ENCODE results near the gene CHCHD4. TPM values are rescaled to one million over a fixed set of nuclear protein-coding genes. Genes with fewer than 3 reads are reported as not detected.
"Not testable (repeated sequence)": the region's sequence is repeated elsewhere in the genome, so short reads cannot be mapped to it uniquely, and the experiment has no call there.

CHCHD4 gene
- total and polyA plus RNA-seq, 3 donors from 2014 or later: 13.3 to 19.1 (median 15.7) TPM

DNA sequence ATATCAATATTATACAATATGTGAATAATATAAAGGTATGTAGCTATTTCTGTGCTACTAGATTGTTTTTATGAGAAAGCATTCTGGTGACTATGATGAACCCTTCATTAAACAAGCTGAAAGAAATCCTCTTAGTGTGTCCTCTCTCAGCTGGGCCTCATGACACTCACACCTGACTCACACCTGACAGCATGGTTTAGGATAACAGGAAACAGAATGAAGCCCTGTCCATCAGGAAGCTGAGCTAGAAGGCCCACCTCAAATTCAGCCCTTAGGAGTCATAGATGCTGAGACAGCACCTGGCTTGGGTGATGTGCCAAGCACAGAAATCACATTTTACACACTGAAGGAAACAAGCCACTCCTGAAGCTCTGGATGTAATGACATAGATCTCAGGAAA lies 30.8 kb downstream of the CHCHD4 start:
- Histone ChIP-seq H3K27me3 (no peaks in the 10 kb centered on the region), H3K4me1 (no peaks in the 10 kb centered on the region), H3K27ac (no peak overlapping the region), H3K9me3 (no peaks in the 10 kb centered on the region), H3K4me3 (no peak overlapping the region), H3K36me3 (ENCODE audit: low read depth, missing control alignments) (no peaks in the 10 kb centered on the region)
- intact Hi-C loops (cut with DNase I; ENCODE audit: low total_unique reads): no loop called here
- no peak for DNase-seq
- TF ChIP-seq, protein P1, sequence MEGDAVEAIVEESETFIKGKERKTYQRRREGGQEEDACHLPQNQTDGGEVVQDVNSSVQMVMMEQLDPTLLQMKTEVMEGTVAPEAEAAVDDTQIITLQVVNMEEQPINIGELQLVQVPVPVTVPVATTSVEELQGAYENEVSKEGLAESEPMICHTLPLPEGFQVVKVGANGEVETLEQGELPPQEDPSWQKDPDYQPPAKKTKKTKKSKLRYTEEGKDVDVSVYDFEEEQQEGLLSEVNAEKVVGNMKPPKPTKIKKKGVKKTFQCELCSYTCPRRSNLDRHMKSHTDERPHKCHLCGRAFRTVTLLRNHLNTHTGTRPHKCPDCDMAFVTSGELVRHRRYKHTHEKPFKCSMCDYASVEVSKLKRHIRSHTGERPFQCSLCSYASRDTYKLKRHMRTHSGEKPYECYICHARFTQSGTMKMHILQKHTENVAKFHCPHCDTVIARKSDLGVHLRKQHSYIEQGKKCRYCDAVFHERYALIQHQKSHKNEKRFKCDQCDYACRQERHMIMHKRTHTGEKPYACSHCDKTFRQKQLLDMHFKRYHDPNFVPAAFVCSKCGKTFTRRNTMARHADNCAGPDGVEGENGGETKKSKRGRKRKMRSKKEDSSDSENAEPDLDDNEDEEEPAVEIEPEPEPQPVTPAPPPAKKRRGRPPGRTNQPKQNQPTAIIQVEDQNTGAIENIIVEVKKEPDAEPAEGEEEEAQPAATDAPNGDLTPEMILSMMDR (IDR thresholded peaks at IDR 0.05): no peak
- TF ChIP-seq POLR2A (IDR thresholded peaks at IDR 0.05): no peak

DNA sequence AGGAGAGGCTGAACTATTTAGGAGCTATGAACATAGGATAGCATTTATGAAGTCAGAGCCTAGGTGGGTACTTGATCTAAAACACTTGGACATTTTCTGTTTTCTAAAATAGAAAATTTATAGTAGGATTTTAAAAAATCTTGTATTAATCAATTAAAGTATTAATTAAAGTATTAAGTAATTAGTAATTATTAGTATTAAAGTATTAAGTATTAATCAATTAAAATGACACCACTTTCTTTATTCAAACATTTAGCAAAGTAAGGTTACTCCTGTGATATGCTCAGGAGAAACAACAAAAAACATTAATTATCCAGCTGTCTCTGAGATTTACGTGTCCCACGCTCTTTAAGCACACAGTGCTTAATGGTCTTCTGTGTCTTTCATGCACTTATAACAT lies 32.2 kb downstream of the CHCHD4 start:
- no peaks in the 10 kb centered on the region for H3K27me3 ChIP-seq
- WGBS, 2 donors: 93% methylated on average over 2 of the region's 2 CpGs
- intact Hi-C loops (cut with DNase I; ENCODE audit: low total_unique reads): no loop called here
- H3K36me3 ChIP-seq (ENCODE audit: low read depth, missing control alignments): no peaks in the 10 kb centered on the region
- H3K27ac ChIP-seq: no peak overlapping the region
- no peak for TF ChIP-seq POLR2A (IDR thresholded peaks at IDR 0.05)
- TF ChIP-seq, protein P1 (IDR thresholded peaks at IDR 0.05): no peak
- no peaks in the 10 kb centered on the region for H3K9me3 ChIP-seq
- H3K4me1 ChIP-seq: no peaks in the 10 kb centered on the region
- no peak for DNase-seq
- no peak overlapping the region for H3K4me3 ChIP-seq

DNA sequence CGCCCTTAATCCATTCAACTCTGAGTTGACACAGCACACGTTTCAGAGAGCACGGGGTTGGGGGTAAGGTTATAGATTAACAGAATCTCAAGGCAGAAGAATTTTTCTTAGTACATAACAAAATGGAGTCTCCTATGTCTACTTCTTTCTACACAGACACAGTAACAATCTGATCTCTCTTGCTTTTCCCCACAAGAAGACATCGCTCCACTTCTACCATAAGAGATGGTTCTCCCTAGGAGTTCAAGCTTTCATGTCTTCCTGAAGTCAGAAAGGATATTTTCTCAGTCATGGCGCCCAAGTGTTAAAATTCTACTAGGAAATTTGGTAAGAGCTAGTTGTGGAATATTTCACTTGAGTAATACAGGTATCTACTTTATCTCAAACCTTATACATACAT lies 32.7 kb downstream of the CHCHD4 start:
- WGBS, 2 donors: 93 to 99% methylated on average over 2 of the region's 5 CpGs
- H3K27ac ChIP-seq; H3K36me3 ChIP-seq (ENCODE audit: low read depth, missing control alignments); H3K4me3 ChIP-seq; H3K4me1 ChIP-seq; H3K9me3 ChIP-seq; H3K27me3 ChIP-seq; intact Hi-C loops (cut with DNase I; ENCODE audit: low total_unique reads); DNase-seq: not testable (repeated sequence)

DNA sequence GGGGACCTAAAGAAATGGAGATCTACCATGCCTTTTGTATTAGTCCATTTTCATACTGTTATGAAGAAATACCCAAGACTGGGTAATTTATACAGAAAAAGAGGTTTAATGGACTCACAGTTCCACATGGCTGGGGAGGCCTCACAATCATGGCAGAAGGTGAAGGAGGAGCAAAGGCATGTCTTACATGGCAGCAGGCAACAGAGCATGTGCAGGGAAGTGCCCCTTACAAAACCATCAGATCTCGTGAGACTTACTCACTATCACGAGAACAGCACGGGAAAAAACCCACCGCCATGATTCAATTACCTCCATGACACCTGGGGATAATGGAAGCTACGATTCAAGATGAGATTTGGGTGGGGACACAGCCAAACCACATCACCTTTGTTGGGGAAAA lies 37.2 kb downstream of the CHCHD4 start:
- WGBS, 2 donors: 90 to 92% methylated on average over 5 of the region's 5 CpGs
- H3K36me3 ChIP-seq (ENCODE audit: low read depth, missing control alignments); H3K4me1 ChIP-seq; intact Hi-C loops (cut with DNase I; ENCODE audit: low total_unique reads); H3K27me3 ChIP-seq; H3K27ac ChIP-seq; H3K9me3 ChIP-seq; DNase-seq; H3K4me3 ChIP-seq: not testable (repeated sequence)

DNA sequence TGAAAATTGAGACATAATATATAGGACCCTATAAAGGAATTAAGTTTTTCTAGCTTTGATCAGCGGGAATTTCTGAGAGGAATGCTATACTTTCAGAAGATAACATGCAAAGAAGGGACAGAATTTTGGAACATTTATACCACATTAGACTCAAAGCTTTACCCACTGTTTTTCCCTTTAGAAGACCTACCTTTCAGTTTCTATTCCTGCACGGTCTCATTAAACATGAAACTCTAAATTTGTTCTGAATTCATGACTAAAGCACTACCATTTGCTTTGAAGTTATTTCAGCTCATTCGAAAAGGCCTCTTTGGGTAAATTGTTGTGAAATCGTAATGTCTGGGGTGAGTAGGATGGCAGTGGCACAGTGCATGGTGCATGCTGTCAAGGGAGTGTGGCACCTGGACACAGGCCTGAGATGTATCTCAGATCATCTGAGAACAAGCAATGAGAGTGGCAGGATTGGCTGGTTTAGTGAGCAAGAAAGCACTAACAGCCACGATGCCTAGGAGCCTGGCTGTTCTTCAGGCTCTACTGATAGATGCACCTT lies 42.5 kb downstream of the CHCHD4 start:
- H3K4me3 ChIP-seq: no peak overlapping the region
- TF ChIP-seq, protein P1 (IDR thresholded peaks at IDR 0.05): no peak
- TF ChIP-seq POLR2A (IDR thresholded peaks at IDR 0.05): no peak
- no peaks in the 10 kb centered on the region for H3K36me3 ChIP-seq (ENCODE audit: low read depth, missing control alignments)
- no peaks in the 10 kb centered on the region for H3K9me3 ChIP-seq
- no peaks in the 10 kb centered on the region for H3K27me3 ChIP-seq
- DNase-seq: no peak
- intact Hi-C loops (cut with DNase I; ENCODE audit: low total_unique reads): no loop called here
- no peak overlapping the region for H3K27ac ChIP-seq
- H3K4me1 ChIP-seq: no peaks in the 10 kb centered on the region
- 91 to 93% methylated on average over 5 of the region's 5 CpGs for WGBS, 2 donors

DNA sequence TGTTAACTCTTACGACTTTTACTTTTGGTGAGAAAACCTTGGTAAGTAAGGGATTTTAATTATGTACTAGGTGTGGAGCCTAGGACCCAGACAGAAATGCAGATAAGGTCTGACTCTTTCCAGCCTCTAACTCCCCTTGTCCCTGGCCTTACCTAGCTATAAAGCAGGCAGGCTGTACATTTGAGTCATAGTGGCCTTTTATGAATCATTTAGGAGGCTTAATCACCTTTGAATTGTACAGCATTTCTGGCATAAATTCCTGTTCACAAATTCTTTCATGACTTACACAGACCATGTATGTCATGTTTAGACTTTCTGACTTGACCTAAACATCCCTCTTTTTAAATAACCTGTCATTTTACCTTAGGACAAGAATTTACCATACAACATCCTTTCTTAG lies 47.4 kb downstream of the CHCHD4 start:
- Histone ChIP-seq H3K4me1 (no peaks in the 10 kb centered on the region), H3K27ac (no peak overlapping the region), H3K9me3 (no peaks in the 10 kb centered on the region), H3K27me3 (no peaks in the 10 kb centered on the region), H3K4me3 (no peak overlapping the region), H3K36me3 (ENCODE audit: low read depth, missing control alignments) (no peaks in the 10 kb centered on the region)
- DNase-seq: no peak
- intact Hi-C loops (cut with DNase I; ENCODE audit: low total_unique reads): no loop called here
- TF ChIP-seq, protein P1 (IDR thresholded peaks at IDR 0.05): no peak
- TF ChIP-seq POLR2A (IDR thresholded peaks at IDR 0.05): no peak
- WGBS, 2 donors: 83 to 92% methylated on average over 1 of the region's 1 CpG

DNA sequence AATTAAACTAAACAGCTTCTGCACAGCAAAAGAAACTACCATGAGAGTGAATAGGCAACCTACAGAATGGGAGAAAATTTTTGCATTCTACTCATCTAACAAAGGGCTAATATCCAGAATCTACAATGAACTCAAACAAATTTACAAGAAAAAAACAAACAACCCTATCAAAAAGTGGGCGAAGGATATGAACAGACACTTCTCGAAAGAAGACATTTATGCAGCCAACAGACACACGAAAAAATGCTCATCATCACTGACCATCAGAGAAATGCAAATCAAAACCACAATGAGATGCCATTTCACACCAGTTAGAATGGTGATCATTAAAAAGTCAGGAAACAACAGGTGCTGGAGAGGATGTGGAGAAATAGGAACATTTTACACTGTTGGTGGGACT lies 49.4 kb downstream of the CHCHD4 start:
- H3K27ac ChIP-seq; intact Hi-C loops (cut with DNase I; ENCODE audit: low total_unique reads); H3K9me3 ChIP-seq; DNase-seq; H3K4me1 ChIP-seq; H3K4me3 ChIP-seq; H3K27me3 ChIP-seq; H3K36me3 ChIP-seq (ENCODE audit: low read depth, missing control alignments): not testable (repeated sequence)
- 75 to 81% methylated on average over 3 of the region's 3 CpGs for WGBS, 2 donors

Data from testis (tissue), 3 donors.